PFSK-1 (cell line): ENCODE data around the gene MUC5AC.

Experiments
- SIN3A ChIP-seq: IDR thresholded peaks from 2 replicates; pipeline ENCODE4 v1.6.1; 2012; ENCODE audit warnings: mild to moderate bottlenecking, low read length, moderate library complexity, borderline replicate concordance; ENCODE audit not compliant: insufficient read depth
- TF ChIP-seq, protein P1 (sequence below), 2 experiments: IDR thresholded peaks; 2 replicates each; pipeline versions ENCODE4 v1.6.1 to v1.8.0; 2011 to 2012; ENCODE audit warnings: low read depth in 2 of 2, low read length in 2 of 2, control low read depth in 1 of 2, inconsistent platforms in 1 of 2, mild to moderate bottlenecking in 1 of 2, moderate library complexity in 1 of 2; ENCODE audit not compliant: insufficient read depth in 1 of 2

GRCh38 chr11:1222491-1223345, 65.0 kb downstream of the MUC5AC start, which contains the start of gene MUC5B:
- TF ChIP-seq, protein P1, sequence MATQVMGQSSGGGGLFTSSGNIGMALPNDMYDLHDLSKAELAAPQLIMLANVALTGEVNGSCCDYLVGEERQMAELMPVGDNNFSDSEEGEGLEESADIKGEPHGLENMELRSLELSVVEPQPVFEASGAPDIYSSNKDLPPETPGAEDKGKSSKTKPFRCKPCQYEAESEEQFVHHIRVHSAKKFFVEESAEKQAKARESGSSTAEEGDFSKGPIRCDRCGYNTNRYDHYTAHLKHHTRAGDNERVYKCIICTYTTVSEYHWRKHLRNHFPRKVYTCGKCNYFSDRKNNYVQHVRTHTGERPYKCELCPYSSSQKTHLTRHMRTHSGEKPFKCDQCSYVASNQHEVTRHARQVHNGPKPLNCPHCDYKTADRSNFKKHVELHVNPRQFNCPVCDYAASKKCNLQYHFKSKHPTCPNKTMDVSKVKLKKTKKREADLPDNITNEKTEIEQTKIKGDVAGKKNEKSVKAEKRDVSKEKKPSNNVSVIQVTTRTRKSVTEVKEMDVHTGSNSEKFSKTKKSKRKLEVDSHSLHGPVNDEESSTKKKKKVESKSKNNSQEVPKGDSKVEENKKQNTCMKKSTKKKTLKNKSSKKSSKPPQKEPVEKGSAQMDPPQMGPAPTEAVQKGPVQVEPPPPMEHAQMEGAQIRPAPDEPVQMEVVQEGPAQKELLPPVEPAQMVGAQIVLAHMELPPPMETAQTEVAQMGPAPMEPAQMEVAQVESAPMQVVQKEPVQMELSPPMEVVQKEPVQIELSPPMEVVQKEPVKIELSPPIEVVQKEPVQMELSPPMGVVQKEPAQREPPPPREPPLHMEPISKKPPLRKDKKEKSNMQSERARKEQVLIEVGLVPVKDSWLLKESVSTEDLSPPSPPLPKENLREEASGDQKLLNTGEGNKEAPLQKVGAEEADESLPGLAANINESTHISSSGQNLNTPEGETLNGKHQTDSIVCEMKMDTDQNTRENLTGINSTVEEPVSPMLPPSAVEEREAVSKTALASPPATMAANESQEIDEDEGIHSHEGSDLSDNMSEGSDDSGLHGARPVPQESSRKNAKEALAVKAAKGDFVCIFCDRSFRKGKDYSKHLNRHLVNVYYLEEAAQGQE (IDR thresholded peaks at IDR 0.05; ENCODE audit: insufficient read depth in 1 of 2, low read depth in 2 of 2, low read length in 2 of 2), result no peak
- TF ChIP-seq SIN3A, result no peak
